DMS79 (cell line): Measurements from ENCODE around the gene PIK3AP1.
"Not testable (repeated sequence)": the region's sequence is repeated elsewhere in the genome, so short reads cannot be mapped to it uniquely, and the experiment has no call there.

Source experiments
- DNase-seq: peaks from one replicate; lab custom pipeline; 2025; lab: John Stamatoyannopoulos, UW

PIK3AP1 gene

DNA sequence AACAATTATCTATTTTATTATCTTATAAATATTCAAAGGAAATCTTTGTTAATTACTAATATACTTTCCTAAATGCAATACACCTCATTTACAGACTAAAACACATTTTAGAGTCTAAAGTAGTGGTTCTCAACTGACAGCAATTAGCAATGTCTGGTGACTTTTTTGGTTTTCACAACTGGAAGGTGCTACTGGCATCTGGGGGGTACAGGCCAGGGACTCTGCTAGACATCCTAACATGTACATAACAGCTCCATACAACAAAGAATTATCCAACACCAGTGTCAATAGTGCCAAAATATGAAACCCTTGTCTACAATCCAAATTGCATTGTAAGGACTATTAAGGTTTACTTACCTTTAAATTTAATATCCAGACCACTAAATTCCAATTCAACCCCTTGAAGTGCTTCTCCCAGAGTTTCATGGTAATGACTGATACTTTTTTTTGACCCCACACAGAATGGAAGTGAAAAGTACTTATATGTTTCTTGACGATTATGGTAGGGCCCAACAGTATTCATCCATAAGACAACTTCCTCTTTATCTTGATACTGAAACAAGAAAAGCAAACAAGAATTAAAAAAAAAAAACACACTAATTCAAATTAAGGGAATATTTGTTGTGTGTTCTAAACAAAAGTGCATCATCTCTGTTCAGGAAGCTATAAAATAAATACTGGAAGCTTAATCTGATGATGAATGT lies 143.9 kb downstream of the PIK3AP1 start:
- no peak for DNase-seq

DNA sequence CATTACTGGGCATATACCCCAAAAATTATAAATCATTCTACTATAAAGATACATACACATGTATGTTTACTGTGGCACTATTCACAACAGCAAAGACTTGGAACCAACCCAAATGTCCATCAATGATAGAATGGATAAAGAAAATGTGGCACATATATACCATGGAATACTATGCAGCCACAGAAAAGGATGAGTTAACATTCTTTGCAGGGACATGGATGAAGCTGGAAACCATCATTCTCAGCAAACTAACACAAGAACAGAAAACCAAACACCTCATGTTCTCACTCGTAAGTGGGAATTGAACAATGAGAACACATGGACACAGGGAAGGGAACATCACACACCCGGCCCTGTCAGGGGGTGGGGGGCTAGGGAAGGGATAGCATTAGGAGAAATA lies 145.8 kb downstream of the PIK3AP1 start:
- DNase-seq = not testable (repeated sequence)

- DNase-seq = no peak
Observed at GRCh38 chr10:96573036-96573435, 147.3 kb downstream of the PIK3AP1 start.

DNA sequence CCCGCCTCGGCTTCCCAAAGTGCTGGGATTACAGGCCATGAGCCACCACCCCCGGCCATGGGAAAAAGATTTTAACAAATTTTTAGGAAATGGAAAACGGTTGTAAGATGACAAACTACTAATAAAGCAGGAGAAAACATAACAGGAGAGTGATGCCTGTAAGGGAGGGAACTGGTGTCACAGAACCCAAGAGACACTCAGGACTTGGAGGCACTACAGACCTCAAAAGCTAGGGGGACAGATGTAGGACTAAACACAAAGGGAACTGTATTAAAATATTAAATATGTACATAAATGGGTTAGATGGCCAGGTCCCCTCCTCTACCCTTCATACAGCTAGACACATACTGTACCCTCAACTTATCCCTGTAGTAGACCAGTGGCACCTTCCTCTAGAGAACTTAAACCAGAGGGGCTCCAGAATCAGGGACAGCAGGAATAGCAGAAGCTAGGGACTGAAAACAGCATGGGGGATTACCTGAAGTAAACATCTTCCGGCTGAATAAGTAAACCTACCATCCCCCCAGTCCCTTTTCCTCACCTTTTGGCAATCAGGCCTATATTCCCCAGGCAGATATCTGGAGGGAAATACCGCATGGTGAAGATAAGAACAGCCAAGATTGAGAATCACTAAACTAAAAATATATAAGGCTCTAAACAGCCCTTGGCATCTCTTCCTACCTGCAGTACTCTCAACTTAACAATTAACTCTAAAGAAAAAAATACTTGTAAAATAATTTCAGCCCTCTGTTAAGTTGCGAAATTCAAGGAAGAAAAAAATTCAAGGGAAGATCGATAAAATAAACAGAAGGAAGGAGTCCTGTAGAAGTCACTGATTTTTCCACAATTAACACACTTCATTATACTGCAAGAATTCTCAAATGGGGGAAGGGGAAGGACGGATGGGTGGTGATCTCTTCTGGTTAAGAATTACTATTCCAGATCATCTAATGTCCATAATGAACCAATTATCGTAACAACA lies 149.0 kb downstream of the PIK3AP1 start:
- DNase-seq = no peak

DNA sequence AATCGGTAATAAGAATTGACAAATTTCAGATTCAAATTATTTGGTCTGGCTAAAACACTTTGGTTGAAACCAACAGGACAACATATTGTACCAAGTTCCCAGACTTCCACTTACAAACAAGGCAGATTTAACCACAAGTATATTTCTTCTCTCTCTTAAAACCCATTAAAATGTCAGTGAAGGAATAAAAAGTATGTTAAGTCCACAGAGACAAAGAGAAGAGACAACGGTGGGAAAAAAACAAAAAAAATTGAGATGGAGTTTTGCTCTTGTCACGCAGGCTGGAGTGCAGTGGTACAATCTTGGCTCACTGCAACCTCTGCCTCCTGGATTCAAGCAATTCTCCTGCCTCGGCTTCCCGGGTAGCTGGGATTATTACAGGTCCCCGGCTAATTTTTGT lies 149.8 kb downstream of the PIK3AP1 start:
- DNase-seq = no peak

DNA sequence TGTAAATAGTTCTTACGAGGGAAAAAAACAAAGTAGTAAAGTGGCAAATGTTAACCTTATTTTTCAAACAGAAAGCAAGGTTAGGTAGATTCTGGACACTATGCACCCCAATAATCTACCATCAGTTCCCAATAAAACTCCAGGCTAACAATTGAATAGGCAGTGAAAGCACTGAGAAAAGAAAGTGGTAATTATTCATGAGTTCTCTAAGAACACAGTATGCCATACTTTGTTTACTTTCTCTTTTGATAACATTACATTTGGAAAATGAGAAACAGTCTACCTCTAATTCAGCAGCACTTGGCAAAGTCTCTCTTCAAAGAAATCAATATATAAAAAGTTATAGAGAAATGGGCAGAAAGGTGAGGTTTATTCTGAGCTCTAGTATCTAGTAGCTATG lies 151.9 kb downstream of the PIK3AP1 start:
- DNase-seq = no peak

- DNase-seq = no peak
Observed at GRCh38 chr10:96565774-96566173, 154.5 kb downstream of the PIK3AP1 start.

- no peak for DNase-seq
Observed at GRCh38 chr10:96560966-96561887, 159.1 kb downstream of the PIK3AP1 start.

DNA sequence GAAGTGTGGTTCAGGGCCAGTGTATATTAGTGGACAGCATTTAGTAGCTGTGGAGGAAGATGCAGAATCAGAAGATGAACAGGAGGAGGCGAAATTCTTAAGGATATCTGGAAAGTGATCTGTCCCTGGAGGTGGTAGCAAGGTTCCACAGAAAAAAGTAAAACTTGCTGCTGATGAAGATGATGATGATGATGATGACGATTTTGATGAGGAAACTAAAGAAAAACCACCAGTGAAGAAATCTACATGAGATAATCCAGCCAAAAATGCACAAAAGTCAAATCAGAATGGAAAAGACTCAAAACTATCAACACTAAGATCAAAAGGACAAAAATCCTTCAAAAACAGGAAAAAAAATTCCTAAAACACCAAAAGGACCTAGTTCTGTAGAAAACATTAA lies 159.8 kb downstream of the PIK3AP1 start:
- no peak for DNase-seq

- no peak for DNase-seq
Observed at GRCh38 chr10:96556003-96556402, 164.3 kb downstream of the PIK3AP1 start.

DNA sequence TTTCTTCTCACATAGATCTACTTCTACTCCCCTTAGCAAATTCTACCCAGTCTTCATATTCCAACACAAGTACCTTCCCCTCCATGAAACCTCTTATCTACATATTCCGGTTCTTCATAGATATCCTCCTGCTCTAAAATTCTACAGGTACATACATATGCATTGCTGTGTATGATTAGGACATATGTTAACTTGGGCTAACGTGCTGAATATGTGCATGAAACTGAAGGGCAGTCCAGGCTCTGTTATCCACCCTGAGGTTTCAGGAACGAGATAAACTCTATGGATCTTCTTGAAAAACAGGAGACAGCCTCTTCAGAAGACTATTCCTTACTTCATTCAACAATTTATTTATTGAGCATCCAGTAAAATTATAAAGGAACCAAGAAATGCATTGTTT lies 165.0 kb downstream of the PIK3AP1 start:
- DNase-seq = no peak

DNA sequence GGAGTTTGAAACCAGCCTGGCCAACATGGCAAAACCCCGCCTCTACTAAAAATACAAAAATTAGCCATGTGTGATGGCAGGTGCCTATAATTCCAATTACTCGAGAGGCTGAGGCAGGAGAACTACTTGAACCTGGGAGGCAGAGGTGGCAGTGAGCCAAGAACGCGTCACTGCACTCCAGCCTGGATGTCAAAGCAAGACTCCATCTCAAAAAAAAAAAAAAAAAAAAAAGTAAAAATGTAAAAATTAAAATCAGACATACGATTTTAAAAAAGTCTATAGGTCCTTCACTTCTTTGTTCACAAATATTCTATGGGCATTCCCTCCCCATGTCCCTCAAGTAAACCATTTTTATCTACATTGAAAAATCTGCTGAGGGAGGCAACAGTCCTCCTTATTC lies 171.7 kb downstream of the PIK3AP1 start:
- peak; percentile 67 for DNase-seq

DNA sequence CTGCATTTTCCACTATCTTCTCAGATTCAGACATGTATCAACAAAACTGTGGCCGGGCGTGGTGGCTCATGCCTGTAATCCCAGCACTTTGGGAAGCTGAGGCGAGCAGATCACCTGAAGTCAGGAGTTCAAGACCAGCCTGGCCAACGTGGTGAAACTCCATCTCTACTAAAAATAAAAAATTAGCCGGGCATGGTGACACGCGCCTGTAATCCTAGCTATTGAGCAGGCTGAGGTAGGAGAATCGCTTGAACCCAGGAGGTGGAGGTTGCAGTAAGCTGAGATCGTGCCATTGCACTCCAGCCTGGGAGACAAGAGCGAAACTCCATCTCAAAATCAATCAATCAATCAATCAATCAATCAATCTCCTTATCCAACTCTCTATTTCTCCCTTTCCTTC lies 174.8 kb downstream of the PIK3AP1 start:
- DNase-seq = not testable (repeated sequence)
